DMS53 treated with DMSO at 0.1 percent for 48 hours (cell line): ENCODE measurements around the gene SRGN.

ENCODE experiments used
- DNase-seq: peaks from one replicate; lab custom pipeline; 2025; ENCODE audit not compliant: unreplicated experiment; lab: John Stamatoyannopoulos, UW

The SRGN gene

GRCh38 chr10:69089638-69090599, 2.0 kb downstream of the SRGN start:
- DNase-seq = no peak

DNA sequence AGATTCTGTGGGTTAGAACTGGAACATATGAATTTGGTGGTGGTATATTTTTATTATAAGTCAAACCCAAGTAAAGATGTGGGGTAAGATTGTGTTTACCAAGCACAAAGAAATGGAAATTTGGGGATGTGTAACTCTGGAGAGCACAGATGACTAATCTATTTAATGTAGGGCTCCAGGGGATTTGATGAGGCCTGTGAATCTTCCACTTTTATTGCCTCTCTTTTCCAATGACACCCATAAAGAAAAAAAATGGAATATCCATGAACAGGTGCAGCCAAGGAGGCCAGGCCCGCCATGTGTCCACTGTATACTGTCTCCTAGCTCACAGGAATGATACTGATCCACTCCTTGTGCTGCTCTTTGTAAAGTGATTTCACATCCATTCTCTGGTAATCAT, 2.8 kb downstream of the SRGN start:
- no peak for DNase-seq

DNA sequence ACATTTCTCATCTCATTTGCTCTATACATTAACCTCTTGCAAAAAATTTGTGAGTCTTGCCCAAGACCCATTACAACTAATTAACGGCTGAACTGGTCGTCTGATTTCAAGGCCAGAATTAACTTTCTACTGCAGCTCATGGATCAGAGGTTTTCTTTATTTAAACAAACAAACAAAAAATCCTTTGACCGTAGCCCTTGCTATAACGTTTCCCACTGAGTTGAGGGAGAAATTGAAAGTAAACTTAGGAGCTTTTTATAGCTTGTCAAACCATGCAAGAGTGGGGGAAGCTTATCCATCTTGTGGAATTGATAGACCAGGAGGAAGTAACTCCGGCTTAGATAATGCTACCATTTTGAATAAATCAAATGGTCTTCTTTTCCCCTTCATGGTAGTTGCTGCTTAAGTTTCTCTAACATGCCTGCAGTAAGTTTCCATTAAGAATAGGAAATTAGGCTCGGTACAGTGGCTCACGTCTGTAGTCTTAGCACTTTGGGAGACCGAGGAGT, 3.3 kb downstream of the SRGN start:
- DNase-seq = no peak

DNA sequence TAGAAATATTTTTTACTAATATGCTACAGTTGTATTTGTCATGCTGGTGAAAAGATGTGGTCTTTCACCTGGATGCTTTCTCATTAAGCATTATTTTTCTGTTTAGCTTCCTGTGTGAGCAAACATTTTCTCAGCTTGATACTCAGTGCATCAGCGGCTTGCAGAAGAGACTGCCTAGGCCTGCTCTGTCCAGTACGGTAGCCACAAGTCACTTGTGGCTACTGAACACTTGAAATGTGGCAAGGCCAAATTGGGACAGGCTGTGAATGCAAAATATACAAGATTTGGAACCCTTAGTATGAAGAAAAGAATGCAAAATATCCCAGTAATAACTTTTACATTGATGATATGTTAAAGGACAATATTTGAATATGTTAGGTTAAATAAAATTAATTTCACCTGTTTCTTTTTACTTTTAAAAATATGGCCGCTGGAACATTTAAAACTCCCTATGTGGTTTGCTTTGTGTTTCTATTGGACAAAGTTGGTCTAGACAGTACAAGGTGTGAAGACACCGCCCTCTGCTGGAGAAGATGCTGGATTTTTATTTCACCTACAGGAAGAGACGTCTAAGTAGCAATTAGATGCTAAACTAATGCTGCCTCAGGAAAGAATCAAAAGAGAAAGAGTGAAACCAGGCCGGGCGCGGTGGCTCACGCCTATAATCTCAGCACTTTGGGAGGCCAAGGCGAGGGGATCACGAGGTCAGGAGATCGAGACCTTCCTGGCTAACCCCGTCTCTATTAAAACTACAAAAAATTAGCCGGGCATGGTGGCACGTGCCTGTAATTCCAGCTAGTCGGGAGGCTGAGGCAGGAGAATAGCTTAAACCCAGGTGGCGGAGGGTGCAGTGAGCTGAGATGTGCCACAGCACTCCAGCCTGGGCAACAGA, 5.3 kb downstream of the SRGN start:
- DNase-seq = peak; percentile 63

GRCh38 chr10:69093933-69094332, 6.0 kb downstream of the SRGN start:
- DNase-seq = no peak

DNA sequence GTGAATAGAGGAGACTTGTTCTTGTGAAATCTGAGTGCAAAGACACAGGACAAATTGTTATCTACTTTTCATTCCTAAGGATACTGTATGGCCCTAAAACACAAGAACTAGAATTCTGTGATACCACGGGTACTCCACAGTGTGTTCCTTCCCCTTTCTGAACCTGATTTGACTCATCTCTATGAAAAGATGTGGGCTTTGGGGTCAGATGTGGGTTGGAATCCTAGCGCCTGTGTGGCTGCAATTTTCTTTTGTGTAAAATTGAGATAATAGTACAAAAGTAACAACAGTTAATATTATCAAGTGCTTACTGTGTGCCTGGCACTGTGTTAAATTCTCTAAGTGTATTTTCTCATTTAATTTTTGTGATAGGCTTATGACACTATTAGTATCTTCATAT, 8.1 kb downstream of the SRGN start:
- no peak for DNase-seq

DNA sequence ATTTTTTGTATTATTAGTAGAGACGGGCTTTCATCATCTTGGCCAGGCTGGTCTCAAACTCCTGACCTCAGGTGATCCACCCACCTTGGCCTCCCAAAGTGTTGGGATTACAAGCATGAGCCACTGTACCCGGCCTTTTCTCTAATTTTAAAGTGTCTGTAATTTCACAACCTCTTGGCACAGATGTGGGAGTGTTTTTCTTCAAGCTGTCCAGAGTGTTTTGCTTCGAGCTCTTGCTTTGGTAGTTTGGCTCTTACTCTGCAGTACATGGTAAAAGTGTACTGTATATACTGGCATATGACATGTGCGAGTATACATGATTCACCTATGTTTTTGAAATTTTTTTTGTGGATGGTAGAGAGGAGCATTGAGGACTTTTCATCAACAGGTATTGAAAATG, 9.8 kb downstream of the SRGN start:
- no peak for DNase-seq

- DNase-seq = no peak
Measured at GRCh38 chr10:69100136-69100872, 12.4 kb downstream of the SRGN start.

GRCh38 chr10:69101451-69102095, 13.7 kb downstream of the SRGN start:
- no peak for DNase-seq

- no peak for DNase-seq
Measured at GRCh38 chr10:69102440-69102839, 14.5 kb downstream of the SRGN start.

GRCh38 chr10:69103784-69104183, 15.9 kb downstream of the SRGN start:
- DNase-seq = no peak

DNA sequence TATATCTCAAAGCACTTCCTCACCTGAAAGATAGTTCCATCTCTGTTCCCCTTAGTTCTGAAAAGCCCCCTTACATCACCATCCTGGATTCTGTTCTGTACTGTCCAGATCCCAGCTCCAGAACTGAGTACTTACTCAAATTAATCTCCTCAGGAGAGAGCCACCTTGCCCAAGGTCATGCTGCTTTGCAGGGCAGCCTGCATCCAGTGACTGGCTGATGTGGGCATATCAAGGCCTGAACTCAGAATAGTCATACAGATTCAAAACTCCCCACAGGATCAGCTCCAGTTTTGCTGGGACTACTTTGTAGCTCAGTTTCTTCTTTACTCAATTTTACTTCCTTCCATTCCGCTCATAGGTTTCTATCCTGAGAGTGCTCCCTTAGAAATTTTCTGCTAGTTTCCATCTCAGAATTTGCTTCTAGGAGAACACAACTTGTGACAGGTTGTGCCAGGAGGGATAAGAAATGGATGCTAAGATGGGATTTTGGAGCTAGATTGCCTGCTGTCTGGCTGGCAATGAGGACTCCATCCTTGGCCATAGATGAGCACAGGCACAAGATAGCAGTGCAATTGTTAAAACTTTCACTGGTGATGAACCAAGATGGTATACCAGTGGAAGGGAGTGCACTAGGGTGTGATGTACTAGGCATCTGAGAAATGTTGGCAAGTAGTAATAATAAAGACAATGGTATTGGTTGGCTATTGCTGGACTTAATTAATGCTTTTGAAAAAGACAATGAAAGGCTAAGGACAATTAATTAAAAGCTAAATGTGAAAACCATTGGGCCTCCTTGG, 17.3 kb downstream of the SRGN start:
- no peak for DNase-seq

- DNase-seq = no peak
Measured at GRCh38 chr10:69107176-69107490, 19.2 kb downstream of the SRGN start.

- DNase-seq = no peak
Measured at GRCh38 chr10:69107699-69108098, 19.8 kb downstream of the SRGN start.

DNA sequence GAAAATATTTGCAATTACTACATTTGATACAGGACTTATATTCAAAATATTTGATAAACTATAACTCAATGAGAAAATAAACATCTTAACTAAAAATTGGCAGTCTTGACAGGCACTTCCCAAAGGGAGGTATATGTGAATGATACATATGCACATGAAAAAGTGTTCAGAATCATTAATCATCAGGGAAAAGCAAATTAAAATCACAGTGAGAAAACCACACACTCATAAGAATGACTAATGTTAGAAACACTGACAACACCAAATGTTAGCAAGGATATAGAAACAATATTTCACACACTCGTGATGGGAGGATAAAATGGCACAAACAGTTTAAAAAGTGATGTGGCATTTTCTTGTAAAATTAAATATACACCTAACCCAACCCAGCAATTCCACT, 32.0 kb downstream of the SRGN start:
- DNase-seq = no peak

- peak; percentile 47 for DNase-seq
Measured at GRCh38 chr10:69123306-69123746, 35.4 kb downstream of the SRGN start.

GRCh38 chr10:69123747-69124562, 36.1 kb downstream of the SRGN start, which contains the start of gene VPS26A:
Gene VPS26A (plus strand): TSS chr10:69124178. CDS start chr10:69124278, 100 bp downstream.
- peak; percentile 89 for DNase-seq

GRCh38 chr10:69124563-69125268, 36.8 kb downstream of the SRGN start:
- DNase-seq = peak; percentile 39
